Heart left ventricle (tissue), 16 donors: ENCODE measurements around the gene STRN3. TPM values are rescaled to one million over a fixed set of nuclear protein-coding genes. Genes with fewer than 3 reads are reported as not detected.
A peak's percentile ranks its signal among the peaks of the same experiment; 100 is the strongest.
"Not testable (repeated sequence)": the region's sequence is repeated elsewhere in the genome, so short reads cannot be mapped to it uniquely, and the experiment has no call there.

Experiments used
- ATAC-seq, 4 donors: fragments of 200-7000 bp; cut with Tn5 transposase; one replicate each; pipeline ENCODE4 v1.9.1; 2020 to 2022; ENCODE audit warnings: moderate library complexity in 4 of 4, mild to moderate bottlenecking in 3 of 4, moderate number of reproducible peaks in 1 of 4
- DNase-seq, 5 donors: peaks; one replicate each; pipeline ENCODE4 v3.0.0-alpha.2; 2020
- H3K27ac ChIP-seq, 12 donors: fragments of 200-600 bp; sonication (generic) in 4 of 12; one replicate each; pipeline versions ENCODE4 v1.5.0 to v1.8.0; 2016 to 2022; ENCODE audit warnings: mild to moderate bottlenecking in 2 of 12
- H3K27me3 ChIP-seq, 9 donors: fragments of 200-600 bp; sonication (generic) in 2 of 9; one replicate each; pipeline versions ENCODE4 v1.5.1 to v1.8.0; 2016 to 2022; ENCODE audit warnings: mild to moderate bottlenecking in 3 of 9
- H3K36me3 ChIP-seq, 9 donors: fragments of 200-600 bp; sonication (generic) in 2 of 9; one replicate each; pipeline versions ENCODE4 v1.5.0 to v1.8.0; 2018 to 2022; ENCODE audit warnings: mild to moderate bottlenecking in 2 of 9
- H3K4me1 ChIP-seq, 12 donors: fragments of 200-600 bp; sonication (generic) in 4 of 12; one replicate each; pipeline versions ENCODE4 v1.5.0 to v1.8.0; 2016 to 2022; ENCODE audit warnings: mild to moderate bottlenecking in 3 of 12
- H3K4me3 ChIP-seq, 12 donors: fragments of 200-600 bp; sonication (generic) in 4 of 12; one replicate each; pipeline versions ENCODE4 v1.5.0 to v1.8.0; 2017 to 2022; ENCODE audit warnings: mild to moderate bottlenecking in 9 of 12, moderate library complexity in 4 of 12
- H3K9me3 ChIP-seq, 12 donors: fragments of 200-600 bp; sonication (generic) in 4 of 12; one replicate each; pipeline versions ENCODE4 v1.5.0 to v1.8.0; 2016 to 2022; ENCODE audit warnings: mild to moderate bottlenecking in 1 of 12
- POLR2A ChIP-seq, 2 donors: fragments of 450-650 bp; IDR thresholded peaks; one replicate each; pipeline ENCODE4 v1.6.1; 2017; ENCODE audit warnings: antibody characterized with exemption in 2 of 2, mild to moderate bottlenecking in 2 of 2, moderate library complexity in 2 of 2
- WGBS, 4 donors: extraction: QIAGEN DNeasy Blood & Tissue Kit in 2 of 4; methylation state at CpG; one replicate each; pipeline versions ENCODE4 v1.1.5 to v1.1.7; 2013 to 2018; 5-methylcytosine and 5-hydroxymethylcytosine counted together
- intact Hi-C, 10 donors: fragments of 100-400 bp; cut with DNase I; formaldehyde crosslinking; loops; one replicate each; pipeline versions ENCODE4 v1.11.1 to v1.14.2; 2022
- polyA plus RNA-seq, 2 donors: library from polyadenylated mRNA; stranded (reverse); fragments of 200-250 nt; gene quantifications; one replicate each; pipeline ENCODE4 v1.2.3, GENCODE V29; 2013
- total RNA-seq, 9 donors: library from RNA; depleted of rRNA in 2 of 9; stranded (reverse); fragments of >200 nt in 2 of 9; fragmentation: NEBNext Ultra II Directional in 3 of 9; extraction: Animal tissue kit (Norgen Biotek cat#: 25700) in 3 of 9; gene quantifications; one replicate each; pipeline versions ENCODE4 v1.1.0 to v1.2.4, GENCODE V29; 2016 to 2023
- TF ChIP-seq, protein P1 (sequence below), 12 donors: fragments of 200-600 bp; sonication (generic) in 4 of 12; IDR thresholded peaks; one replicate each; pipeline versions ENCODE4 v1.5.0 to v1.8.0; 2018 to 2022; ENCODE audit warnings: antibody characterized with exemption in 12 of 12, mild to moderate bottlenecking in 5 of 12
- donor health status: ischemic (EF 13 %, LVEDD 7.1; RV severe dilation, severe dysfunction).
- donor health status: healthy with polysubstance abuse.
- donor health status: DM: no; HTN: yes; CAD: no.
- donor health status: DM: no; HTN: no; CAD: no.
- donor health status: ischemic (EF 25% LVEDD 6.9; RV normal size, moderate dysfunction).
- donor health status: ischemic (EF 25% LVEDD 5.7; RV mildly dilated, moderate dysfunction).
- donor health status: healthy.
- donor health status: DM: yes; HTN: yes; CAD: no.
- donor health status: ischemic (EF 35%, LVEDD 5.7; RV mildly dilated, moderate dysfunction).
- donor health status: nonischemic (EF 11% LVEDD 7.7; RV severe dilation, severe dysfunction).
- donor health status: DM: yes; HTN: yes; CAD: no.
- donor health status: PGD.
- donor health status: ischemic (EF 29% LVEDD 5.4; RV normal size, mild dysfunction).
- donor health status: nonischemic (EF 23%, LVEDD 6.1; RV moderate dilation, normal function).

STRN3 gene
- total and polyA plus RNA-seq, 11 donors: 11.0 to 60.3 (median 44.4) TPM

GRCh38 chr14:31060253-31060875, 34.2 kb upstream of the STRN3 start:
- H3K27me3 ChIP-seq: no peaks in the 10 kb centered on the region
- H3K27ac ChIP-seq: no peak overlapping the region
- no peaks in the 10 kb centered on the region for H3K36me3 ChIP-seq
- TF ChIP-seq, protein P1, sequence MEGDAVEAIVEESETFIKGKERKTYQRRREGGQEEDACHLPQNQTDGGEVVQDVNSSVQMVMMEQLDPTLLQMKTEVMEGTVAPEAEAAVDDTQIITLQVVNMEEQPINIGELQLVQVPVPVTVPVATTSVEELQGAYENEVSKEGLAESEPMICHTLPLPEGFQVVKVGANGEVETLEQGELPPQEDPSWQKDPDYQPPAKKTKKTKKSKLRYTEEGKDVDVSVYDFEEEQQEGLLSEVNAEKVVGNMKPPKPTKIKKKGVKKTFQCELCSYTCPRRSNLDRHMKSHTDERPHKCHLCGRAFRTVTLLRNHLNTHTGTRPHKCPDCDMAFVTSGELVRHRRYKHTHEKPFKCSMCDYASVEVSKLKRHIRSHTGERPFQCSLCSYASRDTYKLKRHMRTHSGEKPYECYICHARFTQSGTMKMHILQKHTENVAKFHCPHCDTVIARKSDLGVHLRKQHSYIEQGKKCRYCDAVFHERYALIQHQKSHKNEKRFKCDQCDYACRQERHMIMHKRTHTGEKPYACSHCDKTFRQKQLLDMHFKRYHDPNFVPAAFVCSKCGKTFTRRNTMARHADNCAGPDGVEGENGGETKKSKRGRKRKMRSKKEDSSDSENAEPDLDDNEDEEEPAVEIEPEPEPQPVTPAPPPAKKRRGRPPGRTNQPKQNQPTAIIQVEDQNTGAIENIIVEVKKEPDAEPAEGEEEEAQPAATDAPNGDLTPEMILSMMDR (IDR thresholded peaks at IDR 0.05): no peak
- no peak for TF ChIP-seq POLR2A (IDR thresholded peaks at IDR 0.05)
- intact Hi-C loops: no loop called here
- no peaks in the 10 kb centered on the region for H3K9me3 ChIP-seq
- no peak for DNase-seq
- 85 to 95% (median 91%) methylated on average over 6 of the region's 6 CpGs for WGBS, 4 donors
- peaks cover 0 to 13% (median 3%) of the 10 kb centered on the region in 12 donors for H3K4me1 ChIP-seq
- ATAC-seq: no peak
- no peak overlapping the region for H3K4me3 ChIP-seq

DNA sequence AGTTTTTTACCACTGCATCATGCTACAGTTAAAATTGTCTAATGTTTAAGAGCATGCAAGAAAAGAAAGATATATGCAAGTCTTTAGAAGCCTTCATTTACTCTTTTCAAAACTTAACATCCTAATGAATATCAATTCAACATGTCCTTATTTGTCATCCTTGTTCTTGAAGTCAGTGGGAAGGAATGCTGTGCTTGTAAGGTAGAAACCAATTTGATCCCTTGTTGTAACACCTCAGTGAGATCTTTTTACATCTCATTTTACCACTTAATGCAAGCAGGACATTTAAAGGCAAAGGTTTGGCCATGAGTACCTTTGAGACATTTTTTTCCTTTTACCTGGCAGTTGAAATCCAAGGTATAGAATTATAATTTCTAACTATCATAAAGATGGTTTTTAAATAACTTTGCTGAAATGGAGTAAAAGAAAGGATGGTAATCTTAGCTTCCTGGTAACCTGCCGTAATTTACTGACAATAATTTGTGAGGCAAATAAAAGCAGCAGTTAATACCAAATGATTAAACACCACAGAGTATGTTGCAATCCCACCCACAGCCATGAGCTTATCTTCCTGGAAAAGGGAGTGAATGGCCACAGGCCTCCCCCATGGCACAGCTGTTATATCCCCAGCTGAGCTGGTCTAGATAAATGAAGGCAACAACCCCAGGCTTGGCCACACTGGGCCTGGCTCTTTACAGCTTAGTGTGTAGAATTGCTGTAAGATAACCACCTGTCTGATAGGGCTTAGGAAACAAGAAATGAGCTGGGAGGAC, 33.2 kb upstream of the STRN3 start:
- ATAC-seq (peak in 3 of 4 donors; percentile 72 to 91 (median 87)), DNase-seq (peak in 3 of 5 donors; percentile 39 to 69 (median 65))
- WGBS, 4 donors: 78 to 87% (median 83%) methylated on average over 1 of the region's 1 CpG
- no peak overlapping the region for H3K27ac ChIP-seq
- H3K27me3 ChIP-seq: no peaks in the 10 kb centered on the region
- H3K4me1 ChIP-seq: peaks cover 0 to 13% (median 3%) of the 10 kb centered on the region in 12 donors
- H3K36me3 ChIP-seq: no peaks in the 10 kb centered on the region
- intact Hi-C loops: no loop called here
- TF ChIP-seq, protein P1 (IDR thresholded peaks at IDR 0.05): no peak
- TF ChIP-seq POLR2A (IDR thresholded peaks at IDR 0.05): no peak
- no peaks in the 10 kb centered on the region for H3K9me3 ChIP-seq
- H3K4me3 ChIP-seq: no peak overlapping the region

GRCh38 chr14:31057701-31058364, 31.7 kb upstream of the STRN3 start:
- no peak overlapping the region for H3K27ac ChIP-seq
- 97 to 98% (median 97%) methylated on average over 12 of the region's 12 CpGs for WGBS, 4 donors
- DNase-seq (no peak), ATAC-seq (no peak)
- H3K9me3 ChIP-seq: no peaks in the 10 kb centered on the region
- H3K27me3 ChIP-seq: no peaks in the 10 kb centered on the region
- no peak overlapping the region for H3K4me3 ChIP-seq
- peaks cover 0 to 25% (median 8%) of the 10 kb centered on the region in 12 donors for H3K4me1 ChIP-seq
- H3K36me3 ChIP-seq: no peaks in the 10 kb centered on the region
- TF ChIP-seq POLR2A (IDR thresholded peaks at IDR 0.05): no peak
- TF ChIP-seq, protein P1 (IDR thresholded peaks at IDR 0.05): no peak
- intact Hi-C loops: no loop called here

DNA sequence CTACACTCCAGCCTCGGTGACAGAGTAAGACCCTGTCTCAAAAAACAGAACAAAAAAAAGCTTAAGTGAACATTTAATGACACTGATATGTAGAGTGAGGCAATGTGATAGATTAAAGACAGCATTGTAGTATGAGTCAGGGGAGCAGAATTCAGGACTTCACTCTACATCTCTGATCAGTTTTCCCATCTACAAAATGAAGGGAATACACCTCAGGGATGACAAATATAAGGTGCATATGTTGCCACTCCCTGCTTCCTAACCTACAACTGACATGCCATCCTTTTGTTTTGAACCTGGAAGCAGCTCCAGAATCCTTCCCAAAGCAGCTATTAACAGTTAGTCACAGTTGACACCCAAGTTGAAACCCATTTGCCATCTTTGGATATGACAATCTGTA, 30.9 kb upstream of the STRN3 start:
- ATAC-seq (no peak), DNase-seq (no peak)
- no peak overlapping the region for H3K27ac ChIP-seq
- H3K36me3 ChIP-seq: no peaks in the 10 kb centered on the region
- 89 to 93% (median 91%) methylated on average over 1 of the region's 1 CpG for WGBS, 4 donors
- no peak overlapping the region for H3K4me3 ChIP-seq
- no peaks in the 10 kb centered on the region for H3K9me3 ChIP-seq
- intact Hi-C loops: no loop called here
- no peaks in the 10 kb centered on the region for H3K27me3 ChIP-seq
- H3K4me1 ChIP-seq: peaks cover 0 to 25% (median 8%) of the 10 kb centered on the region in 12 donors
- no peak for TF ChIP-seq POLR2A (IDR thresholded peaks at IDR 0.05)
- TF ChIP-seq, protein P1 (IDR thresholded peaks at IDR 0.05): no peak

DNA sequence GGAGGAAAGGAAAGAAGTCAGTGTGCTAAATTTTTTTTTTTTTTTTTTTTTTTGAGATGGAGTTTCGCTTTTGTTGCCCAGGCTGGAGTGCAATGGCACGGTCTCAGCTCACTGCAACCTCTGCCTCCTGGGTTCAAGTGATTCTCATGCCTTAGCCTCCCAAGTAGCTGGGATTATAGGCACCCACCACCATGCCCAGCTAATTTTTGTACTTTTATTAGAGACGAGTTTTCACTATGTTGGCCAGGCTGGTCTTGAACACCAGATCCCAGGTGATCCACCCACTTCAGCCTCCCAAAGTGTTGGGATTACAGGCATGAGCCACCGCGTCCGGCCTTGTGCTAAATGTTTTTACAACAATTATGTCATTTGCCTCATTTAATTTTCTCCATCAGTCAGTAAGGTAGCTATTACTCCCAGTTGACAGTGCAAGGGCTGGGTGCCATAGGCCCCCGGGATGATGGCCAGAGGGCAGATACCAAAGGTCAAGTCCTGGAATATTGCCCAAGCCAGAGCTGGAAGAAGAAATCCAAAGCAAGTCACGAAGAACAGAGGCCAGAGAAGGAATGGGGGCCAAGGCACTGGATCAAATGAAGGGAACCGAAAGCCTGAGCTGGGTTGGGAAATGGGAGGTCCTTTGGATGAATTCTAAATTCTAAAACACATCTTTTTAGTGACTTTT, 26.9 kb upstream of the STRN3 start:
- Histone ChIP-seq H3K27ac (peak overlapping the region in 6 of 12 donors; percentile 3 to 52 (median 12)), H3K4me1 (peaks cover 0 to 21% (median 6%) of the 10 kb centered on the region in 12 donors)
- intact Hi-C loops, H3K36me3 ChIP-seq, H3K9me3 ChIP-seq, H3K4me3 ChIP-seq, H3K27me3 ChIP-seq: not testable (repeated sequence)
- DNase-seq (peak; percentile 60 to 83 (median 81)), ATAC-seq (peak in 3 of 4 donors; percentile 68 to 74 (median 72))
- WGBS, 4 donors: 52 to 67% (median 53%) methylated on average over 9 of the region's 9 CpGs
